HG03066 (cell line): Measurements from ENCODE around the gene IFI27L1.
A peak's percentile ranks its signal among the peaks of the same experiment; 100 is the strongest.
"Not testable (repeated sequence)": the region's sequence is repeated elsewhere in the genome, so short reads cannot be mapped to it uniquely, and the experiment has no call there.

Source experiments
- ATAC-seq: cut with Tn5 transposase; IDR thresholded peaks from one replicate; pipeline ENCODE4 v1.9.1; 2021; ENCODE audit warnings: low read depth; ENCODE audit not compliant: unreplicated experiment

The IFI27L1 gene

DNA sequence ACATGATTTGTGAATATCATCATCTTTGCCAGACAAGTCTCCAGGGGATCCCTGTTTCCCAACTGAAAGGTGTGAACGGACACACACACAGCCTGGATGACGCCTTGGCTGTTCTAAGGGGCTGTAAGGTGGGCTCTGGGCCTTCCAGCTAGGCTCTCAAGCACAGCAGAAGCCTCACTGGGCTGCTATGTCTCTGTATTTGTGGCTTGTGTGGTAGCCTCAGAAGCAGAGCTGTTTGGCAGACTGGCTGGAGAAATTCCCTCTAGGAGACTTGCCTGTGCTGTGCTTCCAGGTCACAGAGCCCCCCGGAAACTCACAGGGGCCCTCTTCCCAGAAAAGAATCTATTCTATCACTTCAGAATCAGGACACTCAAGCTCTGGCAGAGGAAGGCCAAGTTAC, 33.5 kb upstream of the IFI27L1 start:
- ATAC-seq = no peak

DNA sequence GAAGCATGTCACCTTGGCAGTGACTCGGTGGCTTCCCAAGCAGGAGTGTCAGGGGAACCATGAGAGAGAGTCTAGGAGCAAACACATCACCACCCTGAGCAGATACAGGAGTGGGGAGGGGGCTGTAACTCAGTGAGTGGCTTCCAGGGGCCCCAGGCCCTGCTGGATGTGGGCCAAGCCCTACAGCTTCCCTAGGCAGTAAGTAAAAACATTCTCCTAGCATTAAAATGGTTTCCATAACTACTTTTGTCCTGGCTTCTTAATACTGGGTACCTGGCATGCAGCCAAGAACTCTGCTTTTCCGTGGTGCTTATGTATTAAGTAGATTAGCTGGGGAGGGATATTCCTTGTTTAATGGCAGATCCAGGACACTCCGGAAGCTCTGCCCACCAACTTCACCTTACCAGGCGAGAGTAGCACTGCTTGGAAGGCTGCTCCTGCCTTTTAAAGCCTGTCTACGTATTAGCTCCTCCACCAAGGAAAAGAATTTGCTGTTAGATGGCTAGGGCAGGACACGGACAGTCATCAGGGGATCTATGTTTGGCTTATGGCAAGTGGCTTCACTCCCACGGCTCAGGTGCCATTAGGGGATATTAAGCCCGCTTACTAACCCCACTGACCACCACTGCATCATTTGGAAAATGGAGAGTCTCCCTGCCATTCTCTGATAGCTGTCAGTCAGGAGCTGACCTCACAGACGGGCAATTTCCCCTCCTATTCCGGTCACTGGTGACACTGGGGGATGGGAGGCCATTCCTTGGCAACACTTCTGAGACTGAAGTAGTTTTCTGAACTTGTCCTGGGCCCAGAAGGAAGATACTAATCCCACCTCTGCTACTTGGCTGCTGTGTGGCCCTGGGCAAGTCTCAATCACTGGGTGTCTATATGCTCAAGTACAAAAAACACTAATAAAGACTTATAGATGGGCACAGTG, 32.2 kb upstream of the IFI27L1 start:
- ATAC-seq = no peak

DNA sequence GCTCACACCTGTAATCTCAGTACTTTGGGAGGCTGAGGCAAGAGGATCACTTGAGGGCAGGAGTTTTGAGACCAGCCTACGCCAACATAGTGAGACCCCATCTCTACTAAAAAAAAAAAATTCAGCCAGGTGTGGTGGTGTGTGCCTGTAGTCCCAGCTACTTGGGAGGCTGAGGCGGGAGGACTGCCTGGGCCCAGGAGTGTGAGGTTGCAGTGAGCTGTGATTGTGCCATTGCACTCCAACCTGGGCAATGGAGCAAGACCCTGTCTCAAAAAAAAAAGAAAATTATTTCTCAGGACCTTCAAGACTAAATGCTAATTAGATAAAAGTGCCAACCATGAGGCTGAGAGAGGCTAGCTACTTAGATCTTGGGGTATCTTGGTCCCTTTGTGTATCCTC, 31.5 kb upstream of the IFI27L1 start:
- no peak for ATAC-seq

GRCh38 chr14:94050231-94050880, 30.8 kb upstream of the IFI27L1 start:
- no peak for ATAC-seq

- ATAC-seq = no peak
Observed at GRCh38 chr14:94051115-94051514, 30.0 kb upstream of the IFI27L1 start.

DNA sequence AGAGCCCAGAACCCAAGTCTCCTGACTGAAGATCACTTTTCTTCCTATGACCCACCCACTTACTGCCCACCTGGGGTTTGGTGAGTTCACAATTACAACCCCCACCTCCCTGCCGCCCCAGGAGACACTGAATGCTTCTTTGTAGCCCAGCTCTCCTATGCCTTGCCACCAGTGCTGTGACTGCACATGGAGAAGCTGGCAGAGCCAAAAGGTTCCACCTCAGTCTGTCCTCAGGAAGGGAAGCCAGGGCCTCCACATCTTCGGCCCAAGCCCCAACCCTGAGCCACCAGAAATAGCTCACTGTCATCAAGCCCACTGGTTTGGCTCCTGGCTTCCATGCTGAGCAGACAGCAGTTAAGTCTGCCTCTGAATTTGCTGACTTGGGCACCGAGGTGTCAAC, 29.3 kb upstream of the IFI27L1 start:
- no peak for ATAC-seq

GRCh38 chr14:94052199-94052598, 28.9 kb upstream of the IFI27L1 start:
- ATAC-seq = no peak

DNA sequence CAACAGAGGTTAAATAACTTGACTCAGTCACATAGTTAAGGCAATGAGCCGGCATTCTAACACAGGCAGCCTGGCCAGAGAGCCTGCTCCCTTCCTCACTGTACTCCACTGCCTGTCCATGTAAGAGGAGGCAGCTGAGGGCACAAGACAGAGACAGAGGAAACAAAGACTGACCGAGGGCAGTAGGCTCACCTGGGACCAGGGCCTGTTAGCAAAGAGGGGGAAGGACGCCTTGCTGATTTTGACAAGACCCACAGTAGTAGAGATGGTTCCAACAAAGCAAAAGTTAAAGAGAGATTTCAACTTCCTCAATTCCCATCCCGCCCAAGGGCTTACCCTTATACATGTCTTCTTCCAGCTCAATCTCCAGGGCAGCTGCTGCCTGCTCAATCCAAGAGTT, 28.4 kb upstream of the IFI27L1 start:
- ATAC-seq = no peak

DNA sequence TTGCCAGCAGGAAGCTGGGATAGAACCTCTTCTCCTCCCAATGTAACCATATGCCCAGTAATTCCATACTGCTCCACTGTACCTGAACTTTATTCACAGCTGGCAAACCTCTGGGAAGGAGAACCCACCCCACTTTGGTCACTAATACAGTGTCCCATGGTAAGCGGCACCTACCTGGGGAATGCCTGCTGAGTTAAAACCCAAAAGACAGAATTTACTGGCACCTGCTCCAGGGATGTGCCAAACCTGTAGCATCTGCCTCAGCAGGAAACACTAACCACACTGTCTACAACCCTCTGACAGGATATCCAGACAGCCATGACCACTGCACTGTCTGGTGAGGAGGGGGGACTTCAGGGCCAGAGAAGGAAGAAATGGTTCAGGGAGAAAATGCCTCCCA, 26.7 kb upstream of the IFI27L1 start:
- no peak for ATAC-seq

DNA sequence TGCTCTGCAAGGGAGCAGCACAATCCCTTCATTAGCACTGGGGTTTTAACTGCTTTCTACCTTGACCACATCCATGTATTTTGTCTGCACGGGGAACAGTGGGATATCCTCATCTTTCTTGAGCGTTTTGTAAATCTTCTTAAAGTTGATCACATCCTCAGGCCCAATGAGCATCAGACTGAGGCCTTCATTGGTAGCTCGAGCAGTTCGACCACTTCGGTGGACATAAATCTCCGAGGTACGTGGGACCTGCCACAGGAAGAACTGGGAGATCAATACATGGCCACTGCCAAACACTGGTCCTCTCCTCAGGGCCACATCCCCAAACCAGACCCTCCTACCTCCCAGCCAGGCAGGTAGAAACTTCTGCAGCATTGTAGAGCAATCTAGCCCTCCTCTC, 26.2 kb upstream of the IFI27L1 start:
- ATAC-seq = no peak

DNA sequence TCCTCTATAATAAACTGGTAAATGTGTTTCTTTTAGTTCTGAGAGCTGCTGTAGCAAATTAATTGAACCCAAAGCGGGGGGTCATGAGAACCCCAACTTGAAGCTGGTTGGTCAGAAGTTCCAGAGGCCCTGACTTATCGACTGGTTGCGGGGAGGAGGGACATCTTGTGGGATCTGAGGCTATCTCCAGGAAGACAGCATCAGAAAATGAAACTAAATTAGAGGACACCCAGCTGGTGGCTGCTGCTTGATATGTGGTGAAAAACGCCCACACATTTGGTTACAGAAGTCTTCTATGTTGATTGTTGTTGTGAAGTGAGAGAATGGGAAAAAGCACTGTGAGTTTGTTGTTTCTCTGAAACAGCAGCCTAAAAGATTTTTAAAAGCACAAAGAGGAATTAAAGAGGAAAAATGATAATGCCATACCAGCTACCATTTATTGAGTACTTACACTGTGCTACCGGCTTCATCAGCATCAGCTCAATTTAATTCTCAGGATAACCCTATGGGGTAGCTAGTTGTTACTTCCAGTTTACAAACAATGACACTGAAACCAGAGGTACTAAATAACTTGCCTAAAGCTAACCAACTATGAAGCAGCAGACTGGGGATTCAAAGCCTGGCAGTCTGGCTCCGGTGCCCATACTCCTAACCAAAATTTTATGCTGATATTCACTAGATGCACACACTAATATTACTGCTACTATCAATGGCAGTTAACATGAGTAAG, 24.4 kb upstream of the IFI27L1 start:
- peak; percentile 82 for ATAC-seq

DNA sequence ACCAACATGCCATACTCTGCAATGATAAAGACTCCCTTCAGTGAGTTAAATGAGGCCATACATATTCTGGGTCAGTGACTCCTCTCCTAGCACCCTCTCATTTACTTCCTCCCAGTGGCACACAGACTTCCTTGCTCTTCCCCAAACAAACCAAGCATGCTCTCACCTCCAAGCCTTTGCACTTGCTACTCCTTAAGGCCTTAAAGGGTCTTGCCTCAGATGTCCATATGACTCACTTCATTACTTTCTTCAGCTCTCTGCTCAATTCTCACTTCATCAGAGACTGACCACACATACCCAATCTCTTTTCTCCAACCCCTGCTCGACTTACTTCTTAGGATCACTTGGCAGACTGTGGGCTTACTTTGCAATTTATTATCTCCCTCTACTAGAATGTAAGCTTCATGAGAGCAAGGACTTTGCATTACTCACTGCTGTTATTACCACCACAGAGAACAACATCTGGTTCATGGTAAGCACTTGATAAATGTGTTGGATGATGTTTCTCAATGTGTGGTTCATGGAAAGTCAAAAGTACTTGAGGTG, 22.9 kb upstream of the IFI27L1 start:
- ATAC-seq = no peak

DNA sequence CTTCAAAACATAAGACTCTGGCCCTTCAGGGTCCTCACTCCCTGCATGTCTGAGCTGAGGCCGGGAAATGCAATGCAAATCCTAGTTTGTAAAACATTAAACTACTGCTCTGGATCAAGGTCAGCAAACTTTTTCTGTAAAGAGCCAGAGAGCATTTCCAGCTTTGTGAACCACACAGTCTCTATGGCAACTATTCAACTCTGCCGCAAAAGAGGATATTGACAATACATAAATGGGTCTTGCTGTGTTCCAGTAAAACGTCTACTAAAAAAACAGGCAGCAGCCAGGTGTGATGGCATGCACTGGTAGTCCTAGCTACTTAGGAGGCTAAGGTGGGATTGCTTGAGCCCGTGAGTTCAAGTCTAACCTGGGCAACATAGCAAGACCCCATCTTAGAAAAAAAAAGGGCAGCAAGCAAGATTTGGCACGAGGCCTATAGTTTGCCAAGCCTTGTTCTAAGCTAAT, 22.4 kb upstream of the IFI27L1 start:
- no peak for ATAC-seq

DNA sequence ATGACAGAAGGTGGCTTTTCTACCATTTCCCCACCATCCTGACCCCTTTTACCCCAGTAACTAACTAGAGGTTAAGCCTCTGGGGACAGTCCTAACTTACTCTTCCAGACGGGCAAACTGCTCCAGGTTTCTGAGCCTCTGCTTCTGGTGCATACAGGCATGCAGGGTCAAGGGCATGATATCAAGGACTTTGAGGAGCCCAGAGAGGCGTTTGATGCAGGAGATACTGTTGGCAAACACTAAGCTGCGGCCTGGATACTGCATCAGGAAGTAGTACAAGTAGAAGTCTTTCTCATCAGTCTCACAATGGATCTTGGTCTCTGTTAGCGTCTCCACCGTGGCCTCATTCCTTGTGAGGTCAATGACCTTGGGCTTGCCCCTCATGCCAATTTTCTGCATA, 21.1 kb upstream of the IFI27L1 start:
- ATAC-seq = no peak

- ATAC-seq = no peak
Observed at GRCh38 chr14:94062344-94062940, 18.7 kb upstream of the IFI27L1 start.

DNA sequence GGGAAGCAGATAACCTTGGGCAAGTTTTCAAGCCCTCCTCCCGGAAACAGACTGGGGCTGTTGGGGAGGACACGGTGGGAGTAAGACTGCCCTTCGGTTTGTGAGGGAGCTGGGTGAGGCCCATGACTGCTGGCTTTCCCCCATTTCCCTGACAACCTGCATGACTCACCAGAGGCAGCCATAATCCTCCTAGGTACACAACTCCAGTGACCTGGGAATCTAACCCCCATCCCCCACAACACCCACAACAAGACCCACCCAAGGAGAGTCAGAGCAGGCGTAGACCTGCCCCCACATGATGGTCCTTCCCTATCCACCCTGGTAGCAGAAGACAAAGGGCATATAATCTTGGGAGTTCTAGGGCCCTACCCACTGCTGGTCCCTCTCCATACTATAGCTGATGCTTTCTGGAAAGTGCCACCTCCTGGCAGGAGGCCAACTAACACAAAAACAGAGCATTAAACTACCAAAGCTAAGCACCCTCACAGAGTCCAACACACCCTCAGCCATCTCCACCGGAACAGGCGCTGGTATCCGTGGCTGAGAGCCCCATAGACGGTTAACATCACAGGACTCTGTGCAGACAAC, 14.9 kb upstream of the IFI27L1 start:
- no peak for ATAC-seq

DNA sequence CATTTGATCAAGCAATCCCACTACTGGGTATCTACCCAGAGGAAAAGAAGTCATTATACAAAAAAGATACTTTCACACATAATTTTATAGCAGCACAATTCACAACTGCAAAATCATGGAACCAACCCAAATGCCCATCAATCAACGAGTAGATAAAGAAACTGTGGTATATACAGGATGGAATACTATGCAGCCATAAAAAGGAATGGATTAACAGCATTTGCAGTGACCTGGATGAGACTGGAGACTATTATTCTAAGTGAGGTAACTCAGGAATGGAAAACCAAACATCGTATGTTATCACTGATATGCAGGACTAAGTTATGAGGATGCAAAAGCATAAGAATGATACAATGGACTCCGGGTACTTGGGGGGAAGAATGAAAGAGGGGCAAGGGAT, 9.0 kb upstream of the IFI27L1 start:
- ATAC-seq = not testable (repeated sequence)

GRCh38 chr14:94074534-94074933, 6.6 kb upstream of the IFI27L1 start:
- no peak for ATAC-seq

DNA sequence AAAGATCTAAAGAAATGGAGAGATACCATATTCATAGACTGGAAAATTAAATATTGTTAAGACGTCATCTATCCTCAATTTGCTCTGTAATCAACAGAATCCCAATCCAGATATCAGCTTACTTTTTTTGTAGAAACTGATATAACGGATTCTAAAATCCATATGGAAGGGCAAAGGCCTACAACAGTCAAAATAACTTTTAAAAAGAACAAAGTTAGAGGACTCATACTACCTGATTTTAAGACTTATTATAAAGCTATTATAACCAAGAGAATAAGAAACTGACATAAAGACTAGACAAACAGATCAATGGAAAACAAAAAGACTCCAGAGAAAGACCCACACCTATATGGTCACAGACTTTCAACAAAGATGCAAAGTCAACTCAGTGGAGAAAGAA, 6.1 kb upstream of the IFI27L1 start:
- no peak for ATAC-seq

- no peak for ATAC-seq
Observed at GRCh38 chr14:94077111-94077821, 3.8 kb upstream of the IFI27L1 start.
